Neuronal stem cell (in vitro differentiated cells): ENCODE results near the gene GAS6.
A peak's percentile ranks its signal among the peaks of the same experiment; 100 is the strongest.

Source experiments
- DNase-seq: peaks from one replicate; pipeline ENCODE4 v3.0.0-alpha.2; 2013; ENCODE audit warnings: low spot score
- H2AFZ ChIP-seq: one replicate; pipeline ENCODE4 v1.6.1; 2013; ENCODE audit warnings: mild to moderate bottlenecking, low read length, inconsistent platforms
- H2AK5ac ChIP-seq: 2 replicates; pipeline ENCODE4 v1.6.1; 2013; ENCODE audit warnings: low read depth, mild to moderate bottlenecking, inconsistent platforms, low read length, moderate library complexity, mixed read lengths
- H2BK120ac ChIP-seq: 2 replicates; pipeline ENCODE4 v1.6.1; 2013; ENCODE audit warnings: low read depth, mild to moderate bottlenecking, inconsistent platforms, low read length, moderate library complexity, mixed read lengths
- H2BK12ac ChIP-seq: one replicate; pipeline ENCODE4 v1.6.1; 2013; ENCODE audit warnings: low read length, inconsistent platforms
- H2BK15ac ChIP-seq: 2 replicates; pipeline ENCODE4 v1.6.1; 2013; ENCODE audit warnings: mild to moderate bottlenecking, low read length, inconsistent platforms, mixed read lengths
- H2BK5ac ChIP-seq: one replicate; pipeline ENCODE4 v1.6.1; 2013; ENCODE audit warnings: inconsistent platforms, mild to moderate bottlenecking, low read length, moderate library complexity
- H3K14ac ChIP-seq: one replicate; pipeline ENCODE4 v1.6.1; 2013; ENCODE audit warnings: low read length, inconsistent platforms
- H3K18ac ChIP-seq: 2 replicates; pipeline ENCODE4 v1.6.1; 2013; ENCODE audit warnings: low read length, inconsistent platforms
- H3K23ac ChIP-seq: 2 replicates; pipeline ENCODE4 v1.6.1; 2013; ENCODE audit warnings: low read depth, mild to moderate bottlenecking, mixed read lengths, low read length, inconsistent platforms; ENCODE audit not compliant: poor library complexity
- H3K27ac ChIP-seq: replicated peaks from 3 replicates; pipeline ENCODE4 v1.5.1; 2013; ENCODE audit warnings: low read length, inconsistent platforms
- H3K27me3 ChIP-seq, 3 experiments: 2 replicates each; pipeline ENCODE4 v1.6.1; 2013; ENCODE audit warnings: low read length in 3 of 3, mild to moderate bottlenecking in 2 of 3, inconsistent platforms in 1 of 3, low read depth in 1 of 3, mixed read lengths in 1 of 3, moderate library complexity in 1 of 3; ENCODE audit not compliant: control insufficient read depth in 3 of 3, insufficient read depth in 3 of 3
- H3K36me3 ChIP-seq, 2 donors: replicated peaks in 1 of 2; 2 replicates each; pipeline ENCODE4 v1.6.1; 2013; ENCODE audit warnings: low read length in 2 of 2; ENCODE audit not compliant: control insufficient read depth in 2 of 2, insufficient read depth in 2 of 2
- H3K4ac ChIP-seq: 2 replicates; pipeline ENCODE4 v1.6.1; 2013; ENCODE audit warnings: inconsistent platforms, mild to moderate bottlenecking, low read length, moderate library complexity
- H3K4me1 ChIP-seq, 2 donors: 1 replicate in 1 of 2; 2 replicates in 1 of 2; pipeline ENCODE4 v1.6.1; 2013; ENCODE audit warnings: low read length in 2 of 2, low read depth in 1 of 2; ENCODE audit not compliant: control insufficient read depth in 2 of 2, insufficient read depth in 1 of 2
- H3K4me2 ChIP-seq: one replicate; pipeline ENCODE4 v1.6.1; 2013; ENCODE audit warnings: mild to moderate bottlenecking, low read length, inconsistent platforms; ENCODE audit not compliant: insufficient read depth, poor library complexity, severe bottlenecking
- H3K4me3 ChIP-seq, 2 donors: 2 replicates each; pipeline ENCODE4 v1.5.1; 2013; ENCODE audit warnings: low read length in 2 of 2, mild to moderate bottlenecking in 2 of 2, inconsistent platforms in 1 of 2, moderate library complexity in 1 of 2
- H3K79me1 ChIP-seq: one replicate; pipeline ENCODE4 v1.6.1; 2013; ENCODE audit warnings: low read depth, mild to moderate bottlenecking, inconsistent platforms, low read length, moderate library complexity
- H3K9ac ChIP-seq: one replicate; pipeline ENCODE4 v1.6.1; 2013; ENCODE audit warnings: mild to moderate bottlenecking, low read depth, low read length, inconsistent platforms; ENCODE audit not compliant: poor library complexity
- H3K9me3 ChIP-seq, 2 donors: replicated peaks in 1 of 2; 2 replicates each; pipeline versions ENCODE3 to v1.6.1; 2013; ENCODE audit warnings: low read length in 2 of 2, mild to moderate bottlenecking in 2 of 2, inconsistent platforms in 1 of 2, low read depth in 1 of 2, mixed read lengths in 1 of 2, moderate library complexity in 1 of 2; ENCODE audit not compliant: control insufficient read depth in 2 of 2, insufficient read depth in 1 of 2
- H4K8ac ChIP-seq: one replicate; pipeline ENCODE4 v1.6.1; 2013; ENCODE audit warnings: low read depth, mild to moderate bottlenecking, inconsistent platforms, low read length, moderate library complexity
- H4K91ac ChIP-seq: one replicate; pipeline ENCODE4 v1.6.1; 2013; ENCODE audit warnings: low read length, low read depth, mild to moderate bottlenecking, inconsistent platforms; ENCODE audit not compliant: poor library complexity
- WGBS, 2 donors: extraction: QIAGEN DNeasy Blood & Tissue Kit; methylation state at CpG; one replicate each; pipeline ENCODE4 v1.1.7; 2013; ENCODE audit warnings: missing lambda C conversion rate in 2 of 2, mixed read lengths in 1 of 2; ENCODE audit not compliant: insufficient read length in 2 of 2, insufficient replicate concordance in 1 of 2; ENCODE audit errors: extremely low coverage in 2 of 2; 5-methylcytosine and 5-hydroxymethylcytosine counted together

GAS6 gene

DNA sequence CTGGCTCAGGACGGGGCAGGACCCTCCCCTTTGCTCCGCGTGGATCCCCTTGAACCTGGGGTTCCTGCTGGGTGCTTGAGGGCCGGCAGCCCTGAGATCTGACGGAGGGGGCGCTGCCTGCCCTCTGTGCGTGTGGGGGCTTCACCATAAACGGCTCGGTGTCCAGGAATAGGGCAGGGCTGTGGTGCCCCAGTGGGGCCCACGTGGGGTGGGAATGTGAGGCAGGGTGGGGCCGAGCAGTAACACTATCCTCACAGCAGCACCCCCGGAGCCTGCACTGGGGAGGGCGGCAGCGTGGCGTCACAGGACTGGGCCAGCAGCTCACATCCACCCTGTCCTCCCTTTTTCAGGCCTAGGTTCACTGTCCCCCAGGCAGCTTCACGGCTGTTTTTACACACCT is 38.0 kb downstream of the GAS6 start:
- Histone ChIP-seq H3K4me3 (no peak overlapping the region), H2BK15ac (no peak overlapping the region), H4K91ac (no peak overlapping the region), H2BK12ac (no peak overlapping the region), H3K36me3 (peaks cover 0 to 10% of the 10 kb centered on the region in 2 donors), H3K18ac (peak overlapping the region; percentile 19), H3K4me2 (no peak overlapping the region), H3K4me1 (peaks cover 0 to 11% of the 10 kb centered on the region in 2 donors), H4K8ac (no peak overlapping the region), H3K23ac (no peak overlapping the region), H2BK5ac (no peak overlapping the region), H3K9ac (no peak overlapping the region), H3K79me1 (peaks cover 3% of the 10 kb centered on the region), H3K14ac (no peak overlapping the region), H2AFZ (no peak overlapping the region), H3K27me3 (no peaks in the 10 kb centered on the region), H2BK120ac (no peak overlapping the region), H3K27ac (no peak overlapping the region), H3K9me3 (peaks cover 3 to 4% of the 10 kb centered on the region in 2 donors), H3K4ac (no peak overlapping the region), H2AK5ac (no peak overlapping the region)
- DNase-seq: no peak
- whole genome bisulfite sequencing, 2 donors: no CpG with 5 or more reads among the region's 16 CpGs

DNA sequence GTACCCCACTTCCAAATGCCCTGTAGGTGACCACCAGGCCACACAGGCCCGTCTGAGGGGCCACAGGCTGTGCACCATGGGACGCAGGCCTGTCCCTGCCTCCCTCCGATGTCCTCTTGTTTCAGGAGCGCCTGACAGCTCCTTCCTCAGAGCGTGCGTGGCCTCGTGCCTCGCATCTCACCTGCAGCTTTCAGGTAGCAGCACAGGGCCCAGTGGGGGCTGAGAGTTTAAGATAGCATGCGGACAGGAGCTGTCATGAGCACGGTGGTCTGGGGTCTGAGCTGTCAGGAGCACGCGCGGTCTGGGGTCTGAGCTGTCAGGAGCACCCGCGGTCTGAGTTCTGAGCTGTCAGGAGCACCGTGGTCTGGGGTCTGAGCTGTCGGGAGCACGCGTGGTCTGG is 40.1 kb downstream of the GAS6 start:
- Histone ChIP-seq H3K36me3 (peaks cover 0 to 8% of the 10 kb centered on the region in 2 donors), H4K8ac (no peak overlapping the region), H2AFZ (no peak overlapping the region), H2AK5ac (no peak overlapping the region), H3K4me3 (no peak overlapping the region), H3K4ac (no peak overlapping the region), H3K27ac (no peak overlapping the region), H3K27me3 (no peaks in the 10 kb centered on the region), H2BK12ac (no peak overlapping the region), H2BK5ac (peak overlapping the region; percentile 39), H4K91ac (no peak overlapping the region), H2BK15ac (no peak overlapping the region), H3K23ac (no peak overlapping the region), H3K4me2 (no peak overlapping the region), H3K4me1 (peaks cover 0 to 16% of the 10 kb centered on the region in 2 donors), H3K14ac (peak overlapping the region; percentile 98), H3K79me1 (peaks cover 3% of the 10 kb centered on the region), H3K9ac (no peak overlapping the region), H2BK120ac (no peak overlapping the region), H3K18ac (no peak overlapping the region), H3K9me3 (peaks cover 3 to 4% of the 10 kb centered on the region in 2 donors)
- no CpG with 5 or more reads among the region's 19 CpGs for WGBS, 2 donors
- DNase-seq: no peak

DNA sequence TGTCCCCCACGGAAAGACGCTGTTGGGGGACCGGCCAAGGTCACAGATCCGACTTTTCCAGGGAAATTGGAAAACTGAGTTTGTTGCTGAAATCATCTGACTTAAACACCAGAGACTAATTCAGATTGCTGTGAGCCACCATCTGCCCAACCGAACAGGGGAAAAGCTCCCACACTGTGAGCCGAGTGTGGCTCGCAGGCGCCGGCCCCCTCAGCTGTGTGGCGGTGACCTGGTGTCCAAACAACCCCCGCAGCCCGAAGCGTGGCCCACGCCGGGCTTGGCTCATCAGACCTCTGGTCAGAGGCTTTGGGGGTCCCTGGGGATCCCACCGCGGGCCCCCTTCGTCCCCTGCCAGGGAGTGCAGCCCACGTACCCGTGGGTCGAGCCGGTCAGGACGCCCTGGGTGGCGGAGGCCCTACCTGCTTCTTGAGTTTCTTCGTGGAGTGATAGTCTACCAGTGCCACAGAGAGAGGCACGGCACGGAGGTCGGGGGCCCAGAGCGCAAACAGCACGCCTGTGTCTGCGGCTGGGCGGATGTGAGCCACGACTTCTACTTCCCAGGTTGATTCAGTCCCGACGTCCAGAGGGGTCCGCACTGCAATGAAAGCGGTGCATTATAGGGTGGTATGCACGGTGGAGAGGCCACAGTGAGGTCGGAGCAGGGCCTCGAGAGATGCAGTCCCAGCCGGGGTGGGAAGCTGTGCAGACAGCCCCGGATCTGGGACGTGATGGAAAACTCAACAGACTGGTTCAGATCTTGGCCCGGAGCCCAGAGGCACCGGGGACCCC is 40.7 kb downstream of the GAS6 start:
- Histone ChIP-seq H3K36me3 (peaks cover 0 to 7% of the 10 kb centered on the region in 2 donors), H3K79me1 (peaks cover 6% of the 10 kb centered on the region), H2AK5ac (no peak overlapping the region), H2BK15ac (no peak overlapping the region), H2AFZ (no peak overlapping the region), H3K9ac (no peak overlapping the region), H2BK12ac (no peak overlapping the region), H3K4ac (no peak overlapping the region), H4K91ac (no peak overlapping the region), H3K23ac (no peak overlapping the region), H3K27ac (no peak overlapping the region), H3K4me1 (peaks cover 0 to 16% of the 10 kb centered on the region in 2 donors), H4K8ac (no peak overlapping the region), H3K14ac (peak overlapping the region; percentile 98), H3K9me3 (peaks cover 0 to 2% of the 10 kb centered on the region in 2 donors), H2BK5ac (peak overlapping the region; percentile 39), H3K18ac (peak overlapping the region; percentile 85), H3K4me2 (no peak overlapping the region), H3K4me3 (no peak overlapping the region), H3K27me3 (no peaks in the 10 kb centered on the region), H2BK120ac (no peak overlapping the region)
- WGBS, 2 donors: no CpG with 5 or more reads among the region's 45 CpGs
- DNase-seq: no peak

DNA sequence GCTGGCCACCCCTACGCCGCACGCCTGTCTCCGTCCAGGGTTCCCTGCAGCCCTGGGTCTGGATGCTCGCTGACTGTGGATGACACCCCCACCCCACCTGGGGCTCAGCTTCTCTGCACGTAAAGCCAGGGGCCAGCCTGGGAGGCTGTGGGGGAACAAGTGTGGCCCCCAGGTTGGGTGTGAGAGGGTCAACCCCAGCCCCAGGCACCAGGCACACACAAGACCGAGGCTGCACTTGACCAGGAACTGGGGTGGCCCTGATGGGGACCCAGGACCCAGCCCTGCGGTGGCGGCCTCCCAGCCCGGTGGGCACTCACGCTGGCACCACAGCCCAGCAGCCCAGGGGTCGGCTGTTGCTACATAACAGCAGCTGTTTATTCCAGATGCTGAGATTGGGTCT is 41.6 kb downstream of the GAS6 start:
- no peak overlapping the region for H4K91ac ChIP-seq
- peaks cover 6% of the 10 kb centered on the region for H3K79me1 ChIP-seq
- peak overlapping the region; percentile 94 for H3K14ac ChIP-seq
- no peak overlapping the region for H3K27ac ChIP-seq
- peaks cover 0 to 7% of the 10 kb centered on the region in 2 donors for H3K36me3 ChIP-seq
- peak overlapping the region; percentile 64 for H3K18ac ChIP-seq
- peak overlapping the region; percentile 44 for H3K23ac ChIP-seq
- peak overlapping the region in 1 of 2 donors; percentile 41 for H3K4me3 ChIP-seq
- no peaks in the 10 kb centered on the region for H3K27me3 ChIP-seq
- H2AFZ ChIP-seq: no peak overlapping the region
- no peak overlapping the region for H3K4me2 ChIP-seq
- H3K4ac ChIP-seq: peak overlapping the region; percentile 53
- peak overlapping the region; percentile 48 for H4K8ac ChIP-seq
- WGBS, 2 donors: no CpG with 5 or more reads among the region's 12 CpGs
- no peak overlapping the region for H2BK15ac ChIP-seq
- H2BK12ac ChIP-seq: peak overlapping the region; percentile 30
- H3K9ac ChIP-seq: peak overlapping the region; percentile 21
- peaks cover 0 to 2% of the 10 kb centered on the region in 2 donors for H3K9me3 ChIP-seq
- H3K4me1 ChIP-seq: peaks cover 2 to 16% of the 10 kb centered on the region in 2 donors
- no peak overlapping the region for H2BK120ac ChIP-seq
- H2BK5ac ChIP-seq: peak overlapping the region; percentile 66
- DNase-seq: no peak
- peak overlapping the region; percentile 74 for H2AK5ac ChIP-seq
